Bronchial epithelial cell (primary cell): Measurements from ENCODE around the gene GLIS1. TPM values are rescaled to one million over a fixed set of nuclear protein-coding genes. Genes with fewer than 3 reads are reported as not detected.

Source experiments
- DNase-seq: peaks from one replicate; pipeline ENCODE4 v3.0.0-alpha.2; 2010; ENCODE audit warnings: low read depth
- FAIRE-seq: peaks from 2 replicates; lab custom pipeline; 2011; peaks lifted over from hg19 to GRCh38; lab: Jason Lieb, UNC
- H3K27me3 ChIP-seq: 2 replicates; pipeline ENCODE4 v1.5.1; 2011; ENCODE audit warnings: low read length; ENCODE audit not compliant: control insufficient read depth, insufficient read depth
- H3K36me3 ChIP-seq: 2 replicates; pipeline ENCODE4 v1.5.1; 2011; ENCODE audit warnings: low read length; ENCODE audit not compliant: control insufficient read depth, insufficient read depth
- H3K4me3 ChIP-seq: 2 replicates; pipeline ENCODE4 v1.5.1; 2011; ENCODE audit warnings: mild to moderate bottlenecking, low read depth, low read length, control low read depth
- total RNA-seq: library from RNA; depleted of rRNA; stranded (reverse); fragments of >200 nt; gene quantifications from 2 replicates; pipeline ENCODE4 v1.2.1, GENCODE V29; 2014
- TF ChIP-seq, protein P1 (sequence below): IDR thresholded peaks from 2 replicates; pipeline ENCODE4 v1.5.1; 2011; ENCODE audit warnings: mild to moderate bottlenecking, moderate library complexity, low read length, control low read depth, inconsistent platforms; ENCODE audit not compliant: insufficient read depth, severe bottlenecking

Gene GLIS1
- total RNA-seq, 1 donor from 2014 or later, result under 0.01 TPM

GRCh38 chr1:53524428-53525375 lies 214.3 kb downstream of the GLIS1 start:
- H3K36me3 ChIP-seq, result no peaks in the 10 kb centered on the region
- peaks cover 2% of the 10 kb centered on the region for H3K27me3 ChIP-seq
- DNase-seq, result no peak
- FAIRE-seq, result no peak
- TF ChIP-seq, protein P1, sequence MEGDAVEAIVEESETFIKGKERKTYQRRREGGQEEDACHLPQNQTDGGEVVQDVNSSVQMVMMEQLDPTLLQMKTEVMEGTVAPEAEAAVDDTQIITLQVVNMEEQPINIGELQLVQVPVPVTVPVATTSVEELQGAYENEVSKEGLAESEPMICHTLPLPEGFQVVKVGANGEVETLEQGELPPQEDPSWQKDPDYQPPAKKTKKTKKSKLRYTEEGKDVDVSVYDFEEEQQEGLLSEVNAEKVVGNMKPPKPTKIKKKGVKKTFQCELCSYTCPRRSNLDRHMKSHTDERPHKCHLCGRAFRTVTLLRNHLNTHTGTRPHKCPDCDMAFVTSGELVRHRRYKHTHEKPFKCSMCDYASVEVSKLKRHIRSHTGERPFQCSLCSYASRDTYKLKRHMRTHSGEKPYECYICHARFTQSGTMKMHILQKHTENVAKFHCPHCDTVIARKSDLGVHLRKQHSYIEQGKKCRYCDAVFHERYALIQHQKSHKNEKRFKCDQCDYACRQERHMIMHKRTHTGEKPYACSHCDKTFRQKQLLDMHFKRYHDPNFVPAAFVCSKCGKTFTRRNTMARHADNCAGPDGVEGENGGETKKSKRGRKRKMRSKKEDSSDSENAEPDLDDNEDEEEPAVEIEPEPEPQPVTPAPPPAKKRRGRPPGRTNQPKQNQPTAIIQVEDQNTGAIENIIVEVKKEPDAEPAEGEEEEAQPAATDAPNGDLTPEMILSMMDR, result no peak
- H3K4me3 ChIP-seq, result no peak overlapping the region

- DNase-seq, result no peak
- TF ChIP-seq, protein P1, result no peak
- Histone ChIP-seq H3K27me3 (peaks cover 2% of the 10 kb centered on the region), H3K36me3 (no peaks in the 10 kb centered on the region), H3K4me3 (no peak overlapping the region)
- FAIRE-seq, result no peak
Measured at GRCh38 chr1:53521924-53522552, 216.9 kb downstream of the GLIS1 start.

DNA sequence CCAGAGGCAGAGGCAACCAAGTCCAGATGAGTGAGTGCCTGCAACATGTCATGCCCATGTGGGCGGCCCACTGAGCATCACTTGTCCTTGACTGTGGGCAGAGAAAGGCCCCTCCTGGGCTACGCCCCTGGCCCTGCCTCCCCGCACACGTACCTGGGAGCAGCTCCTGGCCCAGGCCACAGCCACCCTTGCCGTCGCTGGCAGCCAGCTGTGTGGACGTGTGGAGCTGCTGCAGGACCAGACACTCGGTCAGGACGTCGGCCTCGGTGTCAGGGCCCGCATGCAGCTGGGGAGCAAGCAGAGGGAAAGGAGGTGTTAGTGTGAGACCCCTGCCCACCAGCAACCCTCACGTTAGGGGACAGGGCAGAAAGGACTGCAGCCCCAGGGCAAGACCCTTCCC lies 218.5 kb downstream of the GLIS1 start:
- H3K4me3 ChIP-seq, result no peak overlapping the region
- no peaks in the 10 kb centered on the region for H3K36me3 ChIP-seq
- TF ChIP-seq, protein P1, result no peak
- FAIRE-seq (no peak), DNase-seq (no peak)
- H3K27me3 ChIP-seq, result peaks cover 2% of the 10 kb centered on the region

DNA sequence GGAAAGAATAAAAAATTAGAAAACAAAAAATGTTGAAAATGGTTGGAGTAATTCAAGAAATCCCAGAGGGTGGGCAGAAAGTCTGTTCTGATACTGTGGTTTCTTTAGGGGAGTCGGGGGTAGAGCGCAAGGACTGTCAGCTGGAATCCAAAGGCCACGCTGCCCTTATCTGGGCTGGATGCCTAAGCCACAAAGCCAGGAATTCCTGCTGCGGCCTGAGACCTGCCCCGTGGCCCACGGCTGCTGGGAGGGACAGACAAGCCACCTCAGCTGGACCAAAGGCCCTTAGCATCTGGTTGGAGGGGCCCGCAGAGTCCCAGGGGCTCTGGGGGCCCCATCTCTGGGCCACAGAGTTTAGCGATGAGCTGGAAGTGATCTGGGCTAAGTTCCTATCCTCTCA lies 219.5 kb downstream of the GLIS1 start:
- TF ChIP-seq, protein P1, result no peak
- no peak for DNase-seq
- Histone ChIP-seq H3K4me3 (no peak overlapping the region), H3K36me3 (no peaks in the 10 kb centered on the region), H3K27me3 (peaks cover 2% of the 10 kb centered on the region)
- no peak for FAIRE-seq

GRCh38 chr1:53518775-53519174 lies 220.2 kb downstream of the GLIS1 start:
- FAIRE-seq (no peak), DNase-seq (no peak)
- no peaks in the 10 kb centered on the region for H3K36me3 ChIP-seq
- H3K27me3 ChIP-seq, result peaks cover 2% of the 10 kb centered on the region
- TF ChIP-seq, protein P1, result no peak
- no peak overlapping the region for H3K4me3 ChIP-seq
